HepG2 (cell line): Measurements from ENCODE around the gene ZFHX3. TPM values are rescaled to one million over a fixed set of nuclear protein-coding genes. Genes with fewer than 3 reads are reported as not detected.

Experiments used
- ATAC-seq: fragments of 200-7000 bp; cut with Tn5 transposase; 3 replicates; pipeline ENCODE4 v1.9.1; 2020; ENCODE audit warnings: mild to moderate bottlenecking, moderate library complexity
- BruUV-seq: library from RNA; stranded (reverse); fragments of 400-500 nt; replicated peaks from 2 replicates; lab custom pipeline; 2021; lab: Mats Ljungman, UMichigan
- CTCF ChIA-PET: fragments of 300-600 bp; formaldehyde crosslinking; extraction: SDS; loops from one replicate; lab custom pipeline; 2021; ENCODE audit warnings: low total read pairs, inconsistent platforms, low intra/inter-chr PET ratio; lab: Yijun Ruan, JAX
- POLR2A ChIA-PET: fragments of 350-600 bp; sonication (Branson Sonifier 250); formaldehyde crosslinking; loops from one replicate; lab custom pipeline; 2020; ENCODE audit warnings: antibody characterized with exemption, inconsistent platforms; lab: Yijun Ruan, JAX
- DNase-seq: peaks from one replicate; pipeline ENCODE4 v3.0.0-alpha.2; 2015; ENCODE audit warnings: low spot score
- FAIRE-seq: peaks from 3 replicates; lab custom pipeline; 2011; peaks lifted over from hg19 to GRCh38; lab: Jason Lieb, UNC
- H2AFZ ChIP-seq: one replicate; pipeline ENCODE4 v1.6.1; 2011; ENCODE audit warnings: low read length, inconsistent platforms
- H3K27ac ChIP-seq: fragments of 300-600 bp; 3 replicates; pipeline ENCODE4 v1.8.0; 2011; ENCODE audit warnings: mixed run types, mild to moderate bottlenecking, mixed read lengths, low read length, inconsistent platforms; ENCODE audit not compliant: insufficient read depth; ENCODE audit errors: extremely low read length
- H3K27me3 ChIP-seq, 2 experiments: fragments of 200-600 bp in 1 of 2; 2 replicates in 1 of 2; 3 replicates in 1 of 2; pipeline versions ENCODE4 v1.6.0 to v1.8.0; 2011; ENCODE audit warnings: low read length in 2 of 2, mild to moderate bottlenecking in 2 of 2, moderate library complexity in 2 of 2, inconsistent platforms in 1 of 2; ENCODE audit not compliant: insufficient read depth in 2 of 2, control insufficient read depth in 1 of 2
- H3K36me3 ChIP-seq, 2 experiments: fragments of 200-600 bp in 1 of 2; replicated peaks in 1 of 2; 2 replicates in 1 of 2; 3 replicates in 1 of 2; pipeline versions ENCODE4 v1.5.1 to v1.8.0; 2011; ENCODE audit warnings: low read length in 2 of 2, inconsistent platforms in 1 of 2; ENCODE audit not compliant: insufficient read depth in 2 of 2, control insufficient read depth in 1 of 2
- H3K4me1 ChIP-seq: 2 replicates; pipeline ENCODE4 v1.5.1; 2012; ENCODE audit warnings: low read length, inconsistent platforms; ENCODE audit not compliant: insufficient read depth
- H3K4me2 ChIP-seq: 2 replicates; pipeline ENCODE4 v1.6.0; 2011; ENCODE audit warnings: low read depth, low read length, inconsistent platforms
- H3K4me3 ChIP-seq, 3 experiments: fragments of 200-600 bp in 1 of 3; sonication (generic), shearing (Covaris generic) in 1 of 3; replicated peaks in 1 of 3; 2 replicates each; pipeline ENCODE4 v1.5.1; 2011 to 2016; ENCODE audit warnings: low read length in 3 of 3, inconsistent platforms in 2 of 3, low read depth in 2 of 3, mild to moderate bottlenecking in 2 of 3, control low read depth in 1 of 3, mixed read lengths in 1 of 3; ENCODE audit not compliant: insufficient read depth in 1 of 3
- H3K79me2 ChIP-seq: one replicate; pipeline ENCODE4 v1.6.1; 2011; ENCODE audit warnings: low read length, inconsistent platforms; ENCODE audit not compliant: insufficient read depth
- H3K9ac ChIP-seq: 2 replicates; pipeline ENCODE4 v1.6.0; 2011; ENCODE audit warnings: mild to moderate bottlenecking, low read depth, low read length, inconsistent platforms; ENCODE audit not compliant: insufficient read depth
- H3K9me3 ChIP-seq: 2 replicates; pipeline ENCODE4 v1.5.1; 2012; ENCODE audit warnings: mild to moderate bottlenecking, low read length
- H4K20me1 ChIP-seq: 2 replicates; pipeline ENCODE4 v1.6.0; 2011; ENCODE audit warnings: inconsistent platforms, mild to moderate bottlenecking, low read length, moderate library complexity; ENCODE audit not compliant: insufficient read depth
- FOSL1 ChIP-seq: sonication (generic); formaldehyde crosslinking; IDR thresholded peaks from 2 replicates; pipeline ENCODE4 v1.9.0; 2021; ENCODE audit warnings: missing genetic modification reagents, borderline replicate concordance
- PREB ChIP-seq: sonication (generic); formaldehyde crosslinking; IDR thresholded peaks from 2 replicates; pipeline ENCODE4 v1.4.0; 2020; ENCODE audit warnings: missing genetic modification reagents
- SMC3 ChIP-seq: IDR thresholded peaks from 2 replicates; pipeline ENCODE4 v1.6.1; 2011; ENCODE audit warnings: low read length, improper control_type of control experiment
- STAG1 ChIP-seq: sonication (generic); formaldehyde crosslinking; IDR thresholded peaks from 2 replicates; pipeline ENCODE4 v1.4.0; 2020; ENCODE audit warnings: missing genetic modification reagents
- ZFP82 ChIP-seq: sonication (generic); formaldehyde crosslinking; IDR thresholded peaks from 2 replicates; pipeline ENCODE4 v1.5.1; 2020; ENCODE audit warnings: mild to moderate bottlenecking, missing genetic modification reagents, borderline replicate concordance
- WGBS: methylation state at CpG from one replicate; pipeline ENCODE4 v1.1.6; 2017; ENCODE audit warnings: low lambda C conversion rate; 5-methylcytosine and 5-hydroxymethylcytosine counted together
- in situ Hi-C: cut with HindIII; loops from 2 replicates; pipeline ENCODE4 v1.10.0; 2017; ENCODE audit warnings: low pct_unique_long_range_greater_than_20kb; ENCODE audit not compliant: extremely low pct_ligation_motif_present
- intact Hi-C: fragments of 100-400 bp; cut with micrococcal nuclease; formaldehyde crosslinking; loops from one replicate; pipeline ENCODE4 v1.10.0; 2022; ENCODE audit not compliant: unreplicated experiment
- polyA plus RNA-seq, 8 experiments: library from polyadenylated mRNA; depleted of rRNA in 3 of 8; stranded (reverse) in 7 of 8; unstranded in 1 of 8; fragments of >200 nt; fragmentation: Illumina TruSeq in 4 of 8; extraction: Trizol in 4 of 8; gene quantifications; 2 replicates each; pipeline versions ENCODE4 v1.2.1 to v1.2.3, GENCODE V29; 2011 to 2016; ENCODE audit warnings: low read depth in 4 of 8, missing spikeins in 1 of 8, mixed read lengths in 1 of 8; ENCODE audit not compliant: insufficient read depth in 1 of 8
- total RNA-seq, 5 experiments: library from RNA; depleted of rRNA; stranded (reverse); fragments of >200 nt; fragmentation: Illumina TruSeq; extraction: Trizol; gene quantifications; 2 replicates each; pipeline ENCODE4 v1.2.3, GENCODE V29; 2016; ENCODE audit warnings: low read depth in 1 of 5

The ZFHX3 gene
- total and polyA plus RNA-seq, 2 of the 13 experiments (the other 11 are each of a cell fraction or from before 2014, with no cell fraction given), result 5.0 to 6.0 TPM

- H4K20me1 ChIP-seq, result no peaks in the 10 kb centered on the region
- no peak for DNase-seq
- TF ChIP-seq FOSL1 (no peak), SMC3 (0 out of 2 replicates have a peak, but pooled peaks have one; percentile 5), STAG1 (CRISPR knock-in tag) (peak; percentile 19; the same call in 1 of the 2 replicates)
- no TSS peak for BruUV-seq
- in situ Hi-C loops (no loop called here), intact Hi-C loops (no loop called here)
- WGBS, result 86% methylated on average over 9 of the region's 9 CpGs
- no peak for FAIRE-seq
- peaks cover 7% of the 10 kb centered on the region for H3K4me1 ChIP-seq
- ATAC-seq, result no peak
- H3K27ac ChIP-seq, result no peak overlapping the region
- H3K79me2 ChIP-seq, result peaks cover 7% of the 10 kb centered on the region
- H3K4me3 ChIP-seq, result no peak overlapping the region
- no peak overlapping the region for H2AFZ ChIP-seq
- ChIA-PET CTCF (no interaction called here), POLR2A (interaction anchor here (1.3 to 1.7 kb wide), 2 partner anchors 33 to 35 kb away, joined by 3 read pairs; no protein-coding TSS in a partner anchor)
- no peak overlapping the region for H3K4me2 ChIP-seq
- H3K36me3 ChIP-seq, result peaks cover 34 to 75% of the 10 kb centered on the region in 2 experiments
- no peaks in the 10 kb centered on the region for H3K9me3 ChIP-seq
- no peaks in the 10 kb centered on the region for H3K27me3 ChIP-seq
- no peak overlapping the region for H3K9ac ChIP-seq
Measured at GRCh38 chr16:72891291-72892227, 156.4 kb downstream of the ZFHX3 start.

GRCh38 chr16:72890587-72890986, 157.3 kb downstream of the ZFHX3 start:
- ChIA-PET CTCF (no interaction called here), POLR2A (no interaction called here)
- BruUV-seq, result no TSS peak
- H3K27me3 ChIP-seq, result no peaks in the 10 kb centered on the region
- 98% methylated on average over 3 of the region's 3 CpGs for WGBS
- peaks cover 2% of the 10 kb centered on the region for H3K4me1 ChIP-seq
- H3K4me2 ChIP-seq, result no peak overlapping the region
- intact Hi-C loops, result no loop called here
- ATAC-seq (no peak), FAIRE-seq (no peak), DNase-seq (no peak)
- H3K4me3 ChIP-seq, result no peak overlapping the region
- H3K36me3 ChIP-seq, result peaks cover 36 to 80% of the 10 kb centered on the region in 2 experiments
- in situ Hi-C loops, result no loop called here
- no peaks in the 10 kb centered on the region for H3K9me3 ChIP-seq
- H3K27ac ChIP-seq, result no peak overlapping the region
- peaks cover 2% of the 10 kb centered on the region for H3K79me2 ChIP-seq
- H2AFZ ChIP-seq, result no peak overlapping the region
- H3K9ac ChIP-seq, result no peak overlapping the region
- H4K20me1 ChIP-seq, result no peaks in the 10 kb centered on the region
- TF ChIP-seq ZFP82 (CRISPR knock-in tag) (no peak), PREB (CRISPR knock-in tag) (no peak)
